ENCODE results near the gene THAP2.

THAP2 gene

GRCh38 chr12:71703206-71703605 is 39.1 kb downstream of the THAP2 start:
- H3K27me3 ChIP-seq (ENCODE audit: insufficient read depth, low read length, poor library complexity, severe bottlenecking): no peaks in the 10 kb centered on the region
- H2AFZ ChIP-seq (ENCODE audit: low read length): no peak overlapping the region
- no peaks in the 10 kb centered on the region for H3F3A ChIP-seq (ENCODE audit: low read depth)
- H4K20me1 ChIP-seq (ENCODE audit: insufficient read depth, low read length, poor library complexity, severe bottlenecking): no peaks in the 10 kb centered on the region
- H3K4me1 ChIP-seq (ENCODE audit: insufficient read depth, low read length, poor library complexity, severe bottlenecking): no peaks in the 10 kb centered on the region
- no peaks in the 10 kb centered on the region for H3K79me2 ChIP-seq (ENCODE audit: insufficient read depth, low read length)
- no peak overlapping the region for H3K9ac ChIP-seq (ENCODE audit: low read depth, low read length, poor library complexity, severe bottlenecking)
- H3K4me3 ChIP-seq (ENCODE audit: low read length, poor library complexity, severe bottlenecking): no peak overlapping the region
- no peaks in the 10 kb centered on the region for H3K9me2 ChIP-seq (replicated peaks; ENCODE audit: low read depth, low read length)
- TF ChIP-seq EZH2phosphoT487 (IDR thresholded peaks at IDR 0.05; ENCODE audit: borderline replicate concordance): no peak
- TF ChIP-seq CTCF (conservative IDR thresholded peaks at IDR 0.05; ENCODE audit: low read length): no peak
- no peak overlapping the region for H3K4me2 ChIP-seq (ENCODE audit: low read depth, low read length, poor library complexity, severe bottlenecking)
- no peaks in the 10 kb centered on the region for H3K9me3 ChIP-seq (ENCODE audit: insufficient read depth, low read depth, low read length)
- peaks cover 30% of the 10 kb centered on the region; the same call in 1 of the 2 replicates for H3K36me3 ChIP-seq (ENCODE audit: insufficient read depth, low read length)

DNA sequence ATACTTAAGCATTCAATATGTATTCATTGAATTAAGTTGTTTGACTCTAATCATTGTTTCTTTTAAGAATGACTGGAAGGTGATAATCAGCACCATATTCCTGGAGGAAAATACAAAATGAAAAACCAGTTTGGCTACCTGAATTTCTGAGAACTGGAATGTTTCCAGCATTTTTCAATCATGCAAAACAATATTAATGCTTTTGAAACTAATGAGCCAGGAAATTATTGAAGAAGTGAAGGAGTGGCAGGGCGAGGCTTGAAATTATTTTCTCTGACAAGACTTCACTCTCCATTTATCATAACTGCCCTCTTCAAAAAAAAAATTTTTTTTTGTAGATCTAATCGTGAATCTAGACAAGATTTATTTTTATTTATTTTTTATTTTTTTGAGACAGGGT is 40.8 kb downstream of the THAP2 start:
- Histone ChIP-seq H4K20me1 (ENCODE audit: insufficient read depth, low read length, poor library complexity, severe bottlenecking) (no peaks in the 10 kb centered on the region), H3K9me2 (replicated peaks; ENCODE audit: low read depth, low read length) (no peaks in the 10 kb centered on the region), H3K4me1 (ENCODE audit: insufficient read depth, low read length, poor library complexity, severe bottlenecking) (no peaks in the 10 kb centered on the region), H3K36me3 (ENCODE audit: insufficient read depth, low read length) (peaks cover 14% of the 10 kb centered on the region; the same call in 1 of the 2 replicates), H3K9ac (ENCODE audit: low read depth, low read length, poor library complexity, severe bottlenecking) (no peak overlapping the region), H3K4me3 (ENCODE audit: low read length, poor library complexity, severe bottlenecking) (no peak overlapping the region), H3K27me3 (ENCODE audit: insufficient read depth, low read length, poor library complexity, severe bottlenecking) (no peaks in the 10 kb centered on the region), H3F3A (ENCODE audit: low read depth) (no peaks in the 10 kb centered on the region), H3K4me2 (ENCODE audit: low read depth, low read length, poor library complexity, severe bottlenecking) (no peak overlapping the region), H3K79me2 (ENCODE audit: insufficient read depth, low read length) (no peaks in the 10 kb centered on the region), H3K9me3 (ENCODE audit: insufficient read depth, low read depth, low read length) (no peaks in the 10 kb centered on the region), H2AFZ (ENCODE audit: low read length) (no peak overlapping the region)
- TF ChIP-seq EZH2phosphoT487 (IDR thresholded peaks at IDR 0.05; ENCODE audit: borderline replicate concordance) (no peak), CTCF (conservative IDR thresholded peaks at IDR 0.05; ENCODE audit: low read length) (no peak)

DNA sequence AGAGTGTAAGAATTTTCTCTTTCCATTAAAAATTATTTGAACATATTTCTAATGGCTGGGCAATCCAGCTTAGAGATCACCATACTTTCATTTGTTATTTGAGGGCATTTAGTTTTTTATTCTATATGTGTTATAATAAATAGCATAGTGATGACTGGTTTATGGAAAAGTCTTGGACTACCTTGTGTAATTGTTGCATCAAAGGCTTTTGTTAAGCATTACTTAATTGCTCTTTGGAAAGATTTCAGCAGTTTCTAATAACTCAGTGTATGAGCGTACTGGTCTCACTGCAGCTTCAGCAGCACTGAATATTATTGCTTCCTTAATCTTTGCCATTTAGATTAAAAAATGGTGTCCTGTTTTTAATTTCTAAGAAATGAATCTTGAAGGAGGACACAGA is 44.6 kb downstream of the THAP2 start:
- H3K9me3 ChIP-seq (ENCODE audit: insufficient read depth, low read depth, low read length): no peaks in the 10 kb centered on the region
- H3K36me3 ChIP-seq (ENCODE audit: insufficient read depth, low read length): no peaks in the 10 kb centered on the region
- H3K4me3 ChIP-seq (ENCODE audit: low read length, poor library complexity, severe bottlenecking): no peak overlapping the region
- no peaks in the 10 kb centered on the region for H3K79me2 ChIP-seq (ENCODE audit: insufficient read depth, low read length)
- no peak overlapping the region for H3K4me2 ChIP-seq (ENCODE audit: low read depth, low read length, poor library complexity, severe bottlenecking)
- no peaks in the 10 kb centered on the region for H3K27me3 ChIP-seq (ENCODE audit: insufficient read depth, low read length, poor library complexity, severe bottlenecking)
- H2AFZ ChIP-seq (ENCODE audit: low read length): no peak overlapping the region
- TF ChIP-seq CTCF (conservative IDR thresholded peaks at IDR 0.05; ENCODE audit: low read length): no peak
- no peak for TF ChIP-seq EZH2phosphoT487 (IDR thresholded peaks at IDR 0.05; ENCODE audit: borderline replicate concordance)
- no peak overlapping the region for H3K9ac ChIP-seq (ENCODE audit: low read depth, low read length, poor library complexity, severe bottlenecking)
- H3F3A ChIP-seq (ENCODE audit: low read depth): no peaks in the 10 kb centered on the region
- no peaks in the 10 kb centered on the region for H3K4me1 ChIP-seq (ENCODE audit: insufficient read depth, low read length, poor library complexity, severe bottlenecking)
- H4K20me1 ChIP-seq (ENCODE audit: insufficient read depth, low read length, poor library complexity, severe bottlenecking): no peaks in the 10 kb centered on the region
- no peaks in the 10 kb centered on the region for H3K9me2 ChIP-seq (replicated peaks; ENCODE audit: low read depth, low read length)

Data from Loucy (cell line).